ENCODE measurements around the gene SHC4.

DNA sequence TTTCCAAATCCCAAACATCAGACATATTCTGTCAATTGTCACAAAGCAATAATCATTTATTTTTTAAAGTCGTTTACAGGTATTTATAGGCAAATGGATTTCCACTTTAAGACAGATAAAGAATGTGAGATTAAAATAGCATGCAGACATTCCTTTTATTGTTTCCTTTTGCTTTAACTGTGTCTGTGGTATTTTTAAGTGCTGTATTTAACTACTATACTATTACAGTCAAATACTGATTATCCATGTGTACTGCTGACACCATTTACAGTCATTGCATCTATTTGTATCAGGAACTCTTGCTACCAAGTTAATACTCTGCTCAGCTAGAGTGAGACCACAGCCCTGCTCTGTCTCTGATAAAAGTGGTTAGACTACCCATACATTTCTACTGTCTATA lies 140.0 kb downstream of the SHC4 start:
- TF ChIP-seq, protein P1, sequence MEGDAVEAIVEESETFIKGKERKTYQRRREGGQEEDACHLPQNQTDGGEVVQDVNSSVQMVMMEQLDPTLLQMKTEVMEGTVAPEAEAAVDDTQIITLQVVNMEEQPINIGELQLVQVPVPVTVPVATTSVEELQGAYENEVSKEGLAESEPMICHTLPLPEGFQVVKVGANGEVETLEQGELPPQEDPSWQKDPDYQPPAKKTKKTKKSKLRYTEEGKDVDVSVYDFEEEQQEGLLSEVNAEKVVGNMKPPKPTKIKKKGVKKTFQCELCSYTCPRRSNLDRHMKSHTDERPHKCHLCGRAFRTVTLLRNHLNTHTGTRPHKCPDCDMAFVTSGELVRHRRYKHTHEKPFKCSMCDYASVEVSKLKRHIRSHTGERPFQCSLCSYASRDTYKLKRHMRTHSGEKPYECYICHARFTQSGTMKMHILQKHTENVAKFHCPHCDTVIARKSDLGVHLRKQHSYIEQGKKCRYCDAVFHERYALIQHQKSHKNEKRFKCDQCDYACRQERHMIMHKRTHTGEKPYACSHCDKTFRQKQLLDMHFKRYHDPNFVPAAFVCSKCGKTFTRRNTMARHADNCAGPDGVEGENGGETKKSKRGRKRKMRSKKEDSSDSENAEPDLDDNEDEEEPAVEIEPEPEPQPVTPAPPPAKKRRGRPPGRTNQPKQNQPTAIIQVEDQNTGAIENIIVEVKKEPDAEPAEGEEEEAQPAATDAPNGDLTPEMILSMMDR (IDR thresholded peaks at IDR 0.05; ENCODE audit: insufficient read depth, low read length, poor library complexity, severe bottlenecking) = no peak
- no peak for TF ChIP-seq EZH2phosphoT487 (conservative IDR thresholded peaks at IDR 0.05; ENCODE audit: low read length)

Data from SU-DHL-6 (cell line).